Cardiac fibroblast (primary cell): ENCODE measurements around the gene CKM.

Experiments used
- DNase-seq, 2 donors: peaks; one replicate each; pipeline versions ENCODE4 v3.0.0 to v3.0.0-alpha.2; 2010; ENCODE audit warnings: low read depth in 2 of 2
- H3K4me3 ChIP-seq, 2 donors: replicated peaks in 1 of 2; 1 replicate in 1 of 2; 2 replicates in 1 of 2; pipeline ENCODE4 v1.5.1; 2011; ENCODE audit warnings: low read depth in 2 of 2, low read length in 2 of 2, mild to moderate bottlenecking in 2 of 2, moderate library complexity in 1 of 2
- TF ChIP-seq, protein P1 (sequence below): IDR thresholded peaks from one replicate; pipeline ENCODE4 v1.5.1; 2011; ENCODE audit warnings: low read depth, mild to moderate bottlenecking, low read length, inconsistent platforms

The CKM gene

DNA sequence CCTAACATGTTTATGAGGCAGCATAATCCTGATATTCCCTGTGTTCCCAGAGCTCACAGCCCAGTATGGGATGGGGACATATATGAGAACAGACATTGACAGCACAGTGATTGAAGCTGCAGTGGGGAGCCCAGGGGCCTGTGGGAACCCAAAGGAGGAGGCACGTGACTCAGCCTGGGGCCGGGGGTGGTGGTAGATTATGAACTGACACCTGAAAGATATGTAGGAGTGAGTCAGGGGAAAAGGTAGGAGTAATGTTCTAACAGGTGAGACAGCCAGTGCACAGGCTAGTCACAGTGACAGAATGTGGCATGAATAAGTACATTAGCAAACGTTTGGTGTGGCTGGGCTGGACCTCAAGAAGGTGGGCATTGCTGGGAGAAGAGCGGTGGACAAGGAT lies 29.0 kb downstream of the CKM start:
- H3K4me3 ChIP-seq, result no peak overlapping the region
- no peak for DNase-seq
- TF ChIP-seq, protein P1, sequence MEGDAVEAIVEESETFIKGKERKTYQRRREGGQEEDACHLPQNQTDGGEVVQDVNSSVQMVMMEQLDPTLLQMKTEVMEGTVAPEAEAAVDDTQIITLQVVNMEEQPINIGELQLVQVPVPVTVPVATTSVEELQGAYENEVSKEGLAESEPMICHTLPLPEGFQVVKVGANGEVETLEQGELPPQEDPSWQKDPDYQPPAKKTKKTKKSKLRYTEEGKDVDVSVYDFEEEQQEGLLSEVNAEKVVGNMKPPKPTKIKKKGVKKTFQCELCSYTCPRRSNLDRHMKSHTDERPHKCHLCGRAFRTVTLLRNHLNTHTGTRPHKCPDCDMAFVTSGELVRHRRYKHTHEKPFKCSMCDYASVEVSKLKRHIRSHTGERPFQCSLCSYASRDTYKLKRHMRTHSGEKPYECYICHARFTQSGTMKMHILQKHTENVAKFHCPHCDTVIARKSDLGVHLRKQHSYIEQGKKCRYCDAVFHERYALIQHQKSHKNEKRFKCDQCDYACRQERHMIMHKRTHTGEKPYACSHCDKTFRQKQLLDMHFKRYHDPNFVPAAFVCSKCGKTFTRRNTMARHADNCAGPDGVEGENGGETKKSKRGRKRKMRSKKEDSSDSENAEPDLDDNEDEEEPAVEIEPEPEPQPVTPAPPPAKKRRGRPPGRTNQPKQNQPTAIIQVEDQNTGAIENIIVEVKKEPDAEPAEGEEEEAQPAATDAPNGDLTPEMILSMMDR, result no peak

DNA sequence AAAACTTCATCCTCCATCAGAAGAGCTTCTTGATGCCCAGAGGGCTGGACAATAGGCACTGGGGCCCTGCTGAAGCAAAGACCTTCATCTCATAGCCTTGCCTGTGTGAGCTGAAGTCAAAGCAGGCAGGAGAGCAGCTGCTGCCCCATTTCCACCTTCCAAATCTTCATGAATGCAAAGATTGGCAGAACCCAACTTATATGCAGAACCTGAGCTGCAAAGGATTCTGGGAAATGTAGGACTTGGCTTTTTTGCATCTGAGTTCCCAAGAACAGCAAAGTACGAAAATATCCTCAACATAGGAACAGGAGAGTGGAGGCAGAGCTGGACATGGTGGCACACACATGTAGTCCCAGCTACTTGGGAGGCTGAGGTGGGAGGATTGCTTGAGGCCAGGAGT lies 30.8 kb downstream of the CKM start:
- TF ChIP-seq, protein P1, result no peak
- H3K4me3 ChIP-seq, result no peak overlapping the region
- no peak for DNase-seq

DNA sequence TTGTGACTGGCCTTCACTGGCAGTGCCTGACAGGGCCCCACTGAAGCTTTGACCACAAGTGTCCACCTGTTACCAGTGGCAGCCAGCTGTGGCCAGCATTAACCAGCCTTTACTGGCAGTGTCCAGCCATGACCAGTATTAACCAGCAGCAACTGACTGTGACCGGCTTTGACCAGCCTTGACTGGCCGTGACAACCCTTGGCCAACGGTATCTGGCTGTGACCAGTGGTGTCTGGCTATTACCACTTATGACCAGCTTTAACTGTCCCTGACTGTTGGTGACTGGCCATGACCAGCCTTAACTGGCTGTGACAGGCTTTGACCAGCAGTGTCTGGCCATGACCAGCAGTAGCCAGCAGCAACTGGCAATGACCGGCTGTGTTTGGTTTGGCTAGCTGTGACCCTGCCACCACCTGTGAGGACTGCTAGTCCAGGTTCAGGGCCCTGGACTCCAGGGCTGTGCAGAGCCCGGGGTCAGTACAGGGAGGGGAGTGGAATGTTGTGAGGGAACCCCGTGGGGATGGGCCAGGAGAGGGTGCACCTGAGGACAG lies 32.2 kb downstream of the CKM start:
- DNase-seq, result no peak
- H3K4me3 ChIP-seq, result no peak overlapping the region
- TF ChIP-seq, protein P1, result no peak

DNA sequence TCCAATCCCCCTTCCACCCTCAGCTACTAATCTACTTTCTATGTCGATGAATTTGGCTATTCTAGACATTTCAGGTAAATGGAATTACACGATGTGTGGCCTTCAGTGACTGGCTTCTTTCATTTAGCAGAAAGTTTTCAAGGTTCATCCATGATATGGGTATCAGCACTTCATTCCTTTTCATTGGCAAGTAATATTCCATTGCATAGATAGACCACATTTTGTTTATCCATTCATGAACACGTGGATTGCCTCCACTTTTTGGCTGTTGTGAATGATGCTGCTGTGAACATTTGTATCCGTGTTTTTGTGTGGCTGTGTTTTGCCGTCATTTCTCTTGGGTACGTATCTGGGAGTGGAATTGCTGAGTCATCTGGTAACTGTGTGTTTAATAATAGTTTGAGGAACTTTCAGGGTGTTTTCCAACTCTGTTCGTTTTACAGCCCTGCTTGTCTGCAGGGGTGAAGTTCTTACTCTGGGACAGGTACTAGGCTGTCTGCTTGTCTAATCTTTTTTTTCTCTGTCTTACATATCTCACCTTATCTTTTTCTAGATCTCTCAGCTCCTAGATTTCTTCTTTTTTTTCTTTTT lies 39.1 kb downstream of the CKM start:
- no peak overlapping the region for H3K4me3 ChIP-seq
- TF ChIP-seq, protein P1, result no peak
- DNase-seq, result peak in 1 of 2 donors; percentile 52

DNA sequence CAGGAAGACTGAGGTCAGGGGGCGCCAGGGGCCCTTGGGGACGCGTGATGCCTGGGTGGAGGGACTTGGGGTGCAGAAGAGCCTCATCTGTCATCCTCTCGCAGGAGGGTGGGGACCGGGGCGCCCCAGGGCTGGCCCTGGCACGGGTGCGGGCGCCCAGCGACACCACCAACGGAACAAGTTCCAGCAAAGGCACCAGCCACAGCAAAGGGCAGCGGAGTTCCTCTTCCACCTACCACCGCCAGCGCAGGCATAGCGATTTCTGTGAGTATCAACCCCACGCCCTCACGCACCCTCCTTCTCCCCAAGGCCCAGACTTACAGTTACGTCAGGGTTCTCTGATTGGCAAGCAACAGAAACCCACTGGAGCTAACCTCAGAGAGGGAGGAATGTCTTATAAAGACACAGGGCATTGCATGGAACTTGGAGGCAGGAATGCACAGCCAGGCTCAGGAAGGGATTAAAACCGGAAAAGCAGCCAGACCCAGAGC lies 42.2 kb downstream of the CKM start:
- H3K4me3 ChIP-seq, result no peak overlapping the region
- DNase-seq, result no peak
- TF ChIP-seq, protein P1, result no peak

DNA sequence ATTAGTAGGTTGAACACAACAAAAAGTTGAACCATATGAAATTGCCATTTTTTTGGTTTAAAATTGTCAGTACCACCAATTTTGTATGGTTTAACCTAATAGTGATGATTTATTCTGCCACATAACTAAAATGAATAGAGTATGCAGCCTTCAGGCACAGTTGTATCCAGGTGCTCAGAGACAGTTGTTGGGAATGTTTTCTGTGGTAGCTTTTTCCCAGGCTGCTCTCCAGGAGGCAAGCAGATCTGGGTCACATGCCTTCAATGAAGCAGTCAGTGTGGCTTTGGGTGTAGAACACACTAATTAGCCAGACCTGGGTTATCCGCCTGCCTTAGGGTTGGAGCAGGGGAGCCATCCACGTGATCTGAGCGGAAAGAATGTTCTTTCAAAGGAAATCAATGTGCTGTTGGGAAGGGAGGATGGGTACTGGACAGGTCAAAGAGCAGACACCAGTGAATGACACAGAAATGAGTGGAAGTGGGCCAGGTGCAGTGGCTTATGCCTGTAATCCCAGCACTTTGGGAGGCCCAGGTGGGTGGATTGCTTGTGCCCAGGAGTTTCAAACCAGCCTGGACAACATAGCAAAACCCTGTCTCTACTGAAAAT lies 43.0 kb downstream of the CKM start:
- no peak for DNase-seq
- TF ChIP-seq, protein P1, result no peak
- no peak overlapping the region for H3K4me3 ChIP-seq
